ENCODE data around the gene USP17L28. TPM values are rescaled to one million over a fixed set of nuclear protein-coding genes. Genes with fewer than 3 reads are reported as not detected.
"Not testable (repeated sequence)": the region's sequence is repeated elsewhere in the genome, so short reads cannot be mapped to it uniquely, and the experiment has no call there.

The USP17L28 gene, protein sequence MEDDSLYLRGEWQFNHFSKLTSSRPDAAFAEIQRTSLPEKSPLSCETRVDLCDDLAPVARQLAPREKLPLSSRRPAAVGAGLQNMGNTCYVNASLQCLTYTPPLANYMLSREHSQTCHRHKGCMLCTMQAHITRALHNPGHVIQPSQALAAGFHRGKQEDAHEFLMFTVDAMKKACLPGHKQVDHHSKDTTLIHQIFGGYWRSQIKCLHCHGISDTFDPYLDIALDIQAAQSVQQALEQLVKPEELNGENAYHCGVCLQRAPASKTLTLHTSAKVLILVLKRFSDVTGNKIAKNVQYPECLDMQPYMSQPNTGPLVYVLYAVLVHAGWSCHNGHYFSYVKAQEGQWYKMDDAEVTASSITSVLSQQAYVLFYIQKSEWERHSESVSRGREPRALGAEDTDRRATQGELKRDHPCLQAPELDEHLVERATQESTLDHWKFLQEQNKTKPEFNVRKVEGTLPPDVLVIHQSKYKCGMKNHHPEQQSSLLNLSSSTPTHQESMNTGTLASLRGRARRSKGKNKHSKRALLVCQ
- not detected for total RNA-seq
- polyA plus RNA-seq (ENCODE audit: insufficient read depth in 1 of 8, insufficient read length in 8 of 8, low replicate concordance in 1 of 8): not detected
- long read RNA-seq, donor 1: 0 reads
- long read RNA-seq, donor 2: 0 reads
- long read RNA-seq, donor 3: 0 reads
- long read RNA-seq, donor 4: 0 reads
- long read RNA-seq, donor 5: 0 reads
- long read RNA-seq, donor 6: 0 reads
- long read RNA-seq, donor 7: 0 reads
- long read RNA-seq, donor 8: 0 reads
- long read RNA-seq, donor 9: 0 reads
- long read RNA-seq, donor 10: 0 reads
- long read RNA-seq, donor 11: 0 reads

DNA sequence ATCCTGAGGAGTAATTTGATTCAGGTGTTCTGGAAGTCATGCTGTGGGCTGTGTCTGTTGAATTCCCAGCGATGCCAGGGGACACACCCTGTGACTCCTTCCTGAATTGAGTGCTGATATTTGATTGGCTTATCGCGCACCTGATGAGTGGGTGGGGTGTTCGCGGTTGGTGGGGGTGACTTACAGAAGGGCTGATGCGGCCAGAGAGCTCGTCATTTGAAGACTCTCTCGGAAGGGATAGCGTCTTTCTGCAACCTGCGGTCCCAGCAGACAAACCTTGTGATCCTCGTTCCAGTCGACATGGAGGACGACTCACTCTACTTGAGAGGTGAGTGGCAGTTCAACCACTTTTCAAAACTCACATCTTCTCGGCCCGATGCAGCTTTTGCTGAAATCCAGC lies at the start of gene USP17L28:
USP17L28 (plus strand) TSS at position 301 of the 400 bp plus-strand sequence; CDS start at position 301, 0 bp downstream.
- not testable (repeated sequence) for DNase-seq; H3K4me3 ChIP-seq (ENCODE audit: low read length); H3K36me3 ChIP-seq (ENCODE audit: control insufficient read depth, insufficient read depth, low read length); H3K27ac ChIP-seq (ENCODE audit: low read length); H3K9me3 ChIP-seq (replicated peaks; ENCODE audit: control insufficient read depth, low read depth, low read length); H3K4me1 ChIP-seq (ENCODE audit: control insufficient read depth, insufficient read depth, low read length); H3K27me3 ChIP-seq (ENCODE audit: control insufficient read depth, insufficient read depth, low read length)
- WGBS (ENCODE audit: insufficient coverage): no CpG with 5 or more reads among the region's 15 CpGs

DNA sequence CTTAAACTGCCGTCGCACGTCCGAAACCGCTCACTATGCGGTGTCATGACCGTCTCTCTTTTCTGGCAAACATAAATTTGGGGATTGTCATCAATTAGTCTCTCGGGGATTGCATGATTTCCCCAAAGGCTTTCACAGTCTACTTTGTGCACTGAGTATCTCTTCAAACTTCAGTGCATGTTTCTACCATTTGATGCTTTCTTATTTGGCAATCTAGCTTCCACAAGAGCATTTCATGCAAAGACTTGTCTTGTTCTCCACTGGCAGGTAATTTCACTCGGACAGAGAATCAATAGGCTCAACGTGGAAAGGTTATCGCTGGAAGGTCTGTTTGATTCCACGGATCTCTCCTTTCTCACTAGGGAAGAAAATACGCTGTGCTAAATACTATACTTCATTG lies 24.5 kb upstream of the USP17L28 start:
- not testable (repeated sequence) for H3K27ac ChIP-seq (ENCODE audit: low read length); H3K36me3 ChIP-seq (ENCODE audit: control insufficient read depth, insufficient read depth, low read length)
- no CpG with 5 or more reads among the region's 13 CpGs for WGBS (ENCODE audit: insufficient coverage)

DNA sequence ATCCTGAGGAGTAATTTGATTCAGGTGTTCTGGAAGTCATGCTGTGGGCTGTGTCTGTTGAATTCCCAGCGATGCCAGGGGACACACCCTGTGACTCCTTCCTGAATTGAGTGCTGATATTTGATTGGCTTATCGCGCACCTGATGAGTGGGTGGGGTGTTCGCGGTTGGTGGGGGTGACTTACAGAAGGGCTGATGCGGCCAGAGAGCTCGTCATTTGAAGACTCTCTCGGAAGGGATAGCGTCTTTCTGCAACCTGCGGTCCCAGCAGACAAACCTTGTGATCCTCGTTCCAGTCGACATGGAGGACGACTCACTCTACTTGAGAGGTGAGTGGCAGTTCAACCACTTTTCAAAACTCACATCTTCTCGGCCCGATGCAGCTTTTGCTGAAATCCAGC lies 23.8 kb upstream of the USP17L28 start, which contains the start of gene USP17L24:
USP17L24 (plus strand) TSS at position 301 of the 400 bp plus-strand sequence; CDS start at position 301, 0 bp downstream.
- not testable (repeated sequence) for H3K27ac ChIP-seq (ENCODE audit: low read length); H3K9me3 ChIP-seq (replicated peaks; ENCODE audit: control insufficient read depth, low read depth, low read length); H3K4me3 ChIP-seq (ENCODE audit: low read length); H3K36me3 ChIP-seq (ENCODE audit: control insufficient read depth, insufficient read depth, low read length); H3K4me1 ChIP-seq (ENCODE audit: control insufficient read depth, insufficient read depth, low read length); DNase-seq; H3K27me3 ChIP-seq (ENCODE audit: control insufficient read depth, insufficient read depth, low read length)
- no CpG with 5 or more reads among the region's 15 CpGs for WGBS (ENCODE audit: insufficient coverage)

More for the DNA sequence above, 24.5 kb upstream of the USP17L28 start:
- not testable (repeated sequence) for H3K4me1 ChIP-seq (ENCODE audit: control insufficient read depth, insufficient read depth, low read length); DNase-seq; H3K4me3 ChIP-seq (ENCODE audit: low read length); H3K9me3 ChIP-seq (replicated peaks; ENCODE audit: control insufficient read depth, low read depth, low read length); H3K27me3 ChIP-seq (ENCODE audit: control insufficient read depth, insufficient read depth, low read length)

DNA sequence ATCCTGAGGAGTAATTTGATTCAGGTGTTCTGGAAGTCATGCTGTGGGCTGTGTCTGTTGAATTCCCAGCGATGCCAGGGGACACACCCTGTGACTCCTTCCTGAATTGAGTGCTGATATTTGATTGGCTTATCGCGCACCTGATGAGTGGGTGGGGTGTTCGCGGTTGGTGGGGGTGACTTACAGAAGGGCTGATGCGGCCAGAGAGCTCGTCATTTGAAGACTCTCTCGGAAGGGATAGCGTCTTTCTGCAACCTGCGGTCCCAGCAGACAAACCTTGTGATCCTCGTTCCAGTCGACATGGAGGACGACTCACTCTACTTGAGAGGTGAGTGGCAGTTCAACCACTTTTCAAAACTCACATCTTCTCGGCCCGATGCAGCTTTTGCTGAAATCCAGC lies 19.1 kb upstream of the USP17L28 start, which contains the start of gene USP17L25:
USP17L25 (plus strand) TSS at position 301 of the 400 bp plus-strand sequence; CDS start at position 301, 0 bp downstream.
- H3K27ac ChIP-seq (ENCODE audit: low read length); H3K4me1 ChIP-seq (ENCODE audit: control insufficient read depth, insufficient read depth, low read length); H3K36me3 ChIP-seq (ENCODE audit: control insufficient read depth, insufficient read depth, low read length); H3K4me3 ChIP-seq (ENCODE audit: low read length); H3K9me3 ChIP-seq (replicated peaks; ENCODE audit: control insufficient read depth, low read depth, low read length); DNase-seq; H3K27me3 ChIP-seq (ENCODE audit: control insufficient read depth, insufficient read depth, low read length): not testable (repeated sequence)
- WGBS (ENCODE audit: insufficient coverage): no CpG with 5 or more reads among the region's 15 CpGs

DNA sequence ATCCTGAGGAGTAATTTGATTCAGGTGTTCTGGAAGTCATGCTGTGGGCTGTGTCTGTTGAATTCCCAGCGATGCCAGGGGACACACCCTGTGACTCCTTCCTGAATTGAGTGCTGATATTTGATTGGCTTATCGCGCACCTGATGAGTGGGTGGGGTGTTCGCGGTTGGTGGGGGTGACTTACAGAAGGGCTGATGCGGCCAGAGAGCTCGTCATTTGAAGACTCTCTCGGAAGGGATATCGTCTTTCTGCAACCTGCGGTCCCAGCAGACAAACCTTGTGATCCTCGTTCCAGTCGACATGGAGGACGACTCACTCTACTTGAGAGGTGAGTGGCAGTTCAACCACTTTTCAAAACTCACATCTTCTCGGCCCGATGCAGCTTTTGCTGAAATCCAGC lies 14.3 kb upstream of the USP17L28 start, which contains the start of gene USP17L26:
USP17L26 (plus strand) TSS at position 301 of the 400 bp plus-strand sequence; CDS start at position 301, 0 bp downstream.
- H3K36me3 ChIP-seq (ENCODE audit: control insufficient read depth, insufficient read depth, low read length); H3K27me3 ChIP-seq (ENCODE audit: control insufficient read depth, insufficient read depth, low read length); H3K4me3 ChIP-seq (ENCODE audit: low read length); DNase-seq; H3K9me3 ChIP-seq (replicated peaks; ENCODE audit: control insufficient read depth, low read depth, low read length); H3K4me1 ChIP-seq (ENCODE audit: control insufficient read depth, insufficient read depth, low read length); H3K27ac ChIP-seq (ENCODE audit: low read length): not testable (repeated sequence)
- no CpG with 5 or more reads among the region's 15 CpGs for WGBS (ENCODE audit: insufficient coverage)

DNA sequence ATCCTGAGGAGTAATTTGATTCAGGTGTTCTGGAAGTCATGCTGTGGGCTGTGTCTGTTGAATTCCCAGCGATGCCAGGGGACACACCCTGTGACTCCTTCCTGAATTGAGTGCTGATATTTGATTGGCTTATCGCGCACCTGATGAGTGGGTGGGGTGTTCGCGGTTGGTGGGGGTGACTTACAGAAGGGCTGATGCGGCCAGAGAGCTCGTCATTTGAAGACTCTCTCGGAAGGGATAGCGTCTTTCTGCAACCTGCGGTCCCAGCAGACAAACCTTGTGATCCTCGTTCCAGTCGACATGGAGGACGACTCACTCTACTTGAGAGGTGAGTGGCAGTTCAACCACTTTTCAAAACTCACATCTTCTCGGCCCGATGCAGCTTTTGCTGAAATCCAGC lies 9.6 kb upstream of the USP17L28 start, which contains the start of gene USP17L5:
USP17L5 (plus strand) TSS at position 301 of the 400 bp plus-strand sequence; CDS start at position 301, 0 bp downstream.
- WGBS (ENCODE audit: insufficient coverage): no CpG with 5 or more reads among the region's 15 CpGs
- not testable (repeated sequence) for H3K4me1 ChIP-seq (ENCODE audit: control insufficient read depth, insufficient read depth, low read length); H3K9me3 ChIP-seq (replicated peaks; ENCODE audit: control insufficient read depth, low read depth, low read length); H3K4me3 ChIP-seq (ENCODE audit: low read length); H3K36me3 ChIP-seq (ENCODE audit: control insufficient read depth, insufficient read depth, low read length); DNase-seq; H3K27ac ChIP-seq (ENCODE audit: low read length); H3K27me3 ChIP-seq (ENCODE audit: control insufficient read depth, insufficient read depth, low read length)

DNA sequence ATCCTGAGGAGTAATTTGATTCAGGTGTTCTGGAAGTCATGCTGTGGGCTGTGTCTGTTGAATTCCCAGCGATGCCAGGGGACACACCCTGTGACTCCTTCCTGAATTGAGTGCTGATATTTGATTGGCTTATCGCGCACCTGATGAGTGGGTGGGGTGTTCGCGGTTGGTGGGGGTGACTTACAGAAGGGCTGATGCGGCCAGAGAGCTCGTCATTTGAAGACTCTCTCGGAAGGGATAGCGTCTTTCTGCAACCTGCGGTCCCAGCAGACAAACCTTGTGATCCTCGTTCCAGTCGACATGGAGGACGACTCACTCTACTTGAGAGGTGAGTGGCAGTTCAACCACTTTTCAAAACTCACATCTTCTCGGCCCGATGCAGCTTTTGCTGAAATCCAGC lies 4.8 kb upstream of the USP17L28 start, which contains the start of gene USP17L27:
USP17L27 (plus strand) TSS at position 301 of the 400 bp plus-strand sequence; CDS start at position 301, 0 bp downstream.
- not testable (repeated sequence) for H3K4me1 ChIP-seq (ENCODE audit: control insufficient read depth, insufficient read depth, low read length); DNase-seq; H3K27me3 ChIP-seq (ENCODE audit: control insufficient read depth, insufficient read depth, low read length); H3K9me3 ChIP-seq (replicated peaks; ENCODE audit: control insufficient read depth, low read depth, low read length); H3K27ac ChIP-seq (ENCODE audit: low read length); H3K36me3 ChIP-seq (ENCODE audit: control insufficient read depth, insufficient read depth, low read length); H3K4me3 ChIP-seq (ENCODE audit: low read length)
- no CpG with 5 or more reads among the region's 15 CpGs for WGBS (ENCODE audit: insufficient coverage)

DNA sequence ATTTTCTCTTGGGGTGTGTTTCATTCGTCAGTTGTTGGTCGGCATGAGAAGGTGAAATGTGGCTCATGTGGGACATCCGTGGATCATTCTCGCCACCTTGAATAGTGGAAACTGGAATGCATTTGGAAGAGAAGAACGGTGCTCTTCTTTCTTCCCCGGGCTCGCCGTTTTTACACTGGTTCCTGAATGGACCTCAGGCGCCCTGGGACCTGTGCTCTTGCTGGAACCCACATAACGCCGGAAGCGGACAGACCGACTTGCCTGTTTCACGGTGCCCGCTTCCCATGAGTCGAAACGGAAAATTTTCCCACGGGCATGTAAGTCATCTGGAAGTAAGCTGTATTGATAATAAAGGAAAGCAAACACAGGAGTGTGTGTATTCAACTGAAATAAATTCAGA lies 2.2 kb downstream of the USP17L28 start:
- H3K9me3 ChIP-seq (replicated peaks; ENCODE audit: control insufficient read depth, low read depth, low read length); H3K4me3 ChIP-seq (ENCODE audit: low read length); H3K36me3 ChIP-seq (ENCODE audit: control insufficient read depth, insufficient read depth, low read length); H3K27ac ChIP-seq (ENCODE audit: low read length); H3K4me1 ChIP-seq (ENCODE audit: control insufficient read depth, insufficient read depth, low read length); DNase-seq; H3K27me3 ChIP-seq (ENCODE audit: control insufficient read depth, insufficient read depth, low read length): not testable (repeated sequence)
- 94% methylated on average over 10 of the region's 18 CpGs for WGBS (ENCODE audit: insufficient coverage)

DNA sequence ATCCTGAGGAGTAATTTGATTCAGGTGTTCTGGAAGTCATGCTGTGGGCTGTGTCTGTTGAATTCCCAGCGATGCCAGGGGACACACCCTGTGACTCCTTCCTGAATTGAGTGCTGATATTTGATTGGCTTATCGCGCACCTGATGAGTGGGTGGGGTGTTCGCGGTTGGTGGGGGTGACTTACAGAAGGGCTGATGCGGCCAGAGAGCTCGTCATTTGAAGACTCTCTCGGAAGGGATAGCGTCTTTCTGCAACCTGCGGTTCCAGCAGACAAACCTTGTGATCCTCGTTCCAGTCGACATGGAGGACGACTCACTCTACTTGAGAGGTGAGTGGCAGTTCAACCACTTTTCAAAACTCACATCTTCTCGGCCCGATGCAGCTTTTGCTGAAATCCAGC lies 4.6 kb downstream of the USP17L28 start, which contains the start of gene USP17L29:
USP17L29 (plus strand) TSS at position 301 of the 400 bp plus-strand sequence; CDS start at position 301, 0 bp downstream.
- H3K4me1 ChIP-seq (ENCODE audit: control insufficient read depth, insufficient read depth, low read length); H3K9me3 ChIP-seq (replicated peaks; ENCODE audit: control insufficient read depth, low read depth, low read length); DNase-seq; H3K36me3 ChIP-seq (ENCODE audit: control insufficient read depth, insufficient read depth, low read length); H3K27ac ChIP-seq (ENCODE audit: low read length); H3K4me3 ChIP-seq (ENCODE audit: low read length); H3K27me3 ChIP-seq (ENCODE audit: control insufficient read depth, insufficient read depth, low read length): not testable (repeated sequence)
- no CpG with 5 or more reads among the region's 15 CpGs for WGBS (ENCODE audit: insufficient coverage)

DNA sequence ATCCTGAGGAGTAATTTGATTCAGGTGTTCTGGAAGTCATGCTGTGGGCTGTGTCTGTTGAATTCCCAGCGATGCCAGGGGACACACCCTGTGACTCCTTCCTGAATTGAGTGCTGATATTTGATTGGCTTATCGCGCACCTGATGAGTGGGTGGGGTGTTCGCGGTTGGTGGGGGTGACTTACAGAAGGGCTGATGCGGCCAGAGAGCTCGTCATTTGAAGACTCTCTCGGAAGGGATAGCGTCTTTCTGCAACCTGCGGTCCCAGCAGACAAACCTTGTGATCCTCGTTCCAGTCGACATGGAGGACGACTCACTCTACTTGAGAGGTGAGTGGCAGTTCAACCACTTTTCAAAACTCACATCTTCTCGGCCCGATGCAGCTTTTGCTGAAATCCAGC lies 14.1 kb downstream of the USP17L28 start, which contains the start of gene USP17L30:
USP17L30 (plus strand) TSS at position 301 of the 400 bp plus-strand sequence; CDS start at position 301, 0 bp downstream.
- not testable (repeated sequence) for H3K27me3 ChIP-seq (ENCODE audit: control insufficient read depth, insufficient read depth, low read length); H3K36me3 ChIP-seq (ENCODE audit: control insufficient read depth, insufficient read depth, low read length); H3K4me1 ChIP-seq (ENCODE audit: control insufficient read depth, insufficient read depth, low read length); DNase-seq; H3K27ac ChIP-seq (ENCODE audit: low read length); H3K9me3 ChIP-seq (replicated peaks; ENCODE audit: control insufficient read depth, low read depth, low read length); H3K4me3 ChIP-seq (ENCODE audit: low read length)
- WGBS (ENCODE audit: insufficient coverage): no CpG with 5 or more reads among the region's 15 CpGs
